Tibial artery (tissue), 4 donors: Measurements from ENCODE around the gene PRSS16.
"Not testable (repeated sequence)": the region's sequence is repeated elsewhere in the genome, so short reads cannot be mapped to it uniquely, and the experiment has no call there.

Source experiments
- DNase-seq, 2 donors: peaks; one replicate each; pipeline ENCODE4 v3.0.0-alpha.2; 2019
- H3K27ac ChIP-seq, 2 donors: fragments of 200-600 bp; sonication (generic) in 1 of 2; 1 replicate in 1 of 2; 2 replicates in 1 of 2; pipeline ENCODE4 v1.5.1; 2018 to 2019; ENCODE audit warnings: mild to moderate bottlenecking in 1 of 2
- H3K27me3 ChIP-seq, 2 donors: fragments of 200-600 bp; sonication (generic) in 1 of 2; one replicate each; pipeline versions ENCODE4 v1.5.1 to v1.6.0; 2016 to 2019
- H3K36me3 ChIP-seq, 3 donors: fragments of 200-600 bp; sonication (generic) in 2 of 3; one replicate each; pipeline ENCODE4 v1.5.1; 2016 to 2019; ENCODE audit warnings: mild to moderate bottlenecking in 2 of 3
- H3K4me1 ChIP-seq, 4 donors: fragments of 200-600 bp; sonication (generic) in 2 of 4; 1 replicate in 3 of 4; 2 replicates in 1 of 4; pipeline ENCODE4 v1.5.1; 2016 to 2019
- H3K4me3 ChIP-seq, 2 donors: fragments of 200-600 bp; sonication (generic) in 1 of 2; 1 replicate in 1 of 2; 2 replicates in 1 of 2; pipeline ENCODE4 v1.5.1; 2018 to 2019; ENCODE audit warnings: mild to moderate bottlenecking in 2 of 2
- H3K9me3 ChIP-seq, 3 donors: fragments of 200-600 bp; sonication (generic) in 1 of 3; one replicate each; pipeline ENCODE4 v1.5.1; 2016 to 2019
- intact Hi-C: fragments of 100-400 bp; cut with DNase I; formaldehyde crosslinking; loops from one replicate; pipeline ENCODE4 v1.15.0; 2023; ENCODE audit warnings: low total_unique reads
- TF ChIP-seq, protein P1 (sequence below), 2 experiments: fragments of 200-600 bp in 1 of 2; fragments of 450-650 bp in 1 of 2; IDR thresholded peaks; one replicate each; pipeline ENCODE4 v1.5.1; 2017 to 2019; ENCODE audit warnings: antibody characterized with exemption in 2 of 2, mild to moderate bottlenecking in 1 of 2, moderate library complexity in 1 of 2

The PRSS16 gene

DNA sequence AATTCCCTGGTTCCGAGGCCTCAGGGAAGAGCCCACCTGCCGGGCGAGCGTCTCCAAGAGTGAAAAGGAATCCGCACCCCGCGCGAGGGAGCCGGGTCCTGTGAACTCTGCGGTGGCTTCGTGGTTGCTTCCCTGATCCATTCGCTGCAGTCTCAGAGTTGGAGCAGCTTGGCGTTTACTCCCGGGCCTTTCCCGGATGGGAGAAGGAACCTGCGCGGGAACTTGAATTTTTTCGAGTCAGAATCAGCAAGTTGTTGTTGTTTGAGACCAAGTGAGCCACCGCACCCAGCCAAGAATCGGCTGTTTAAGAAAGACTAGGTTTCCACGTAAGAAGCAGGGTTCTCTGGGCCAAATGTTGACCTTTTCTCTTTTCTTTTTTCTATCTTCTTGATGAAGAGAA, 12.9 kb downstream of the PRSS16 start:
- TF ChIP-seq, protein P1, sequence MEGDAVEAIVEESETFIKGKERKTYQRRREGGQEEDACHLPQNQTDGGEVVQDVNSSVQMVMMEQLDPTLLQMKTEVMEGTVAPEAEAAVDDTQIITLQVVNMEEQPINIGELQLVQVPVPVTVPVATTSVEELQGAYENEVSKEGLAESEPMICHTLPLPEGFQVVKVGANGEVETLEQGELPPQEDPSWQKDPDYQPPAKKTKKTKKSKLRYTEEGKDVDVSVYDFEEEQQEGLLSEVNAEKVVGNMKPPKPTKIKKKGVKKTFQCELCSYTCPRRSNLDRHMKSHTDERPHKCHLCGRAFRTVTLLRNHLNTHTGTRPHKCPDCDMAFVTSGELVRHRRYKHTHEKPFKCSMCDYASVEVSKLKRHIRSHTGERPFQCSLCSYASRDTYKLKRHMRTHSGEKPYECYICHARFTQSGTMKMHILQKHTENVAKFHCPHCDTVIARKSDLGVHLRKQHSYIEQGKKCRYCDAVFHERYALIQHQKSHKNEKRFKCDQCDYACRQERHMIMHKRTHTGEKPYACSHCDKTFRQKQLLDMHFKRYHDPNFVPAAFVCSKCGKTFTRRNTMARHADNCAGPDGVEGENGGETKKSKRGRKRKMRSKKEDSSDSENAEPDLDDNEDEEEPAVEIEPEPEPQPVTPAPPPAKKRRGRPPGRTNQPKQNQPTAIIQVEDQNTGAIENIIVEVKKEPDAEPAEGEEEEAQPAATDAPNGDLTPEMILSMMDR (IDR thresholded peaks at IDR 0.05) = no peak
- intact Hi-C loops = no loop called here
- H3K27me3 ChIP-seq = peaks cover 0 to 56% of the 10 kb centered on the region in 2 donors

DNA sequence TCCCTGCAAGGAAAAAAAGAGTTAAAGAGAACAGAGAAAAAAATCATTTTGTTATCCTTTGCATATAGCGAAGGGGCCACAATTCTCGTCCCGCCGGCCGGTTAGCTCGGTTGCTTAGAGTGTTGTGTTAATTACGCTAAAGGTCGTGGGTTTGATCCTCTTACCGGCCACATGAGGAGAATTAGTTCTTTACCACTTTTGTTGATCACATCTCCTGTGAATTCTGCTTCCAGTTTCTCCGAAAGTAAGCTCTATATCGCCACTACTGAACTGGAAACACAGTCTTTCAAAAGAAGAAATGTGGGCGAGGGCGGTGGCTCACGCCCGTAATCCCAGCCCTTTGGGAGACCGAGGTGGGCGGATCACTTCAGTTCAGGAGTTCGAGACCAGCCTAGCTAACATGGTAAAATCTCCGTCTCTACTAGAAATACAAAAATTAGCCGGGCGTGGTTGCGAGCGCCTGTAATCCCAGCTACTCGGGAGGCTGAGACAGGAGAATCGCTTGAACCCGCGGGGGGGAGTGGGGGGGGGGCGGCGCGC, 13.4 kb downstream of the PRSS16 start:
- H3K27me3 ChIP-seq = peaks cover 0 to 55% of the 10 kb centered on the region in 2 donors
- no peaks in the 10 kb centered on the region for H3K36me3 ChIP-seq
- no peak overlapping the region for H3K27ac ChIP-seq
- TF ChIP-seq, protein P1 (IDR thresholded peaks at IDR 0.05) = no peak
- no peak for DNase-seq
- H3K4me3 ChIP-seq = no peak overlapping the region
- no peaks in the 10 kb centered on the region for H3K4me1 ChIP-seq
- no peaks in the 10 kb centered on the region for H3K9me3 ChIP-seq
- intact Hi-C loops = no loop called here

More for the DNA sequence above, 12.9 kb downstream of the PRSS16 start:
- Histone ChIP-seq H3K9me3 (no peaks in the 10 kb centered on the region), H3K4me3 (no peak overlapping the region), H3K27ac (no peak overlapping the region), H3K36me3 (no peaks in the 10 kb centered on the region), H3K4me1 (no peaks in the 10 kb centered on the region)
- DNase-seq = no peak

DNA sequence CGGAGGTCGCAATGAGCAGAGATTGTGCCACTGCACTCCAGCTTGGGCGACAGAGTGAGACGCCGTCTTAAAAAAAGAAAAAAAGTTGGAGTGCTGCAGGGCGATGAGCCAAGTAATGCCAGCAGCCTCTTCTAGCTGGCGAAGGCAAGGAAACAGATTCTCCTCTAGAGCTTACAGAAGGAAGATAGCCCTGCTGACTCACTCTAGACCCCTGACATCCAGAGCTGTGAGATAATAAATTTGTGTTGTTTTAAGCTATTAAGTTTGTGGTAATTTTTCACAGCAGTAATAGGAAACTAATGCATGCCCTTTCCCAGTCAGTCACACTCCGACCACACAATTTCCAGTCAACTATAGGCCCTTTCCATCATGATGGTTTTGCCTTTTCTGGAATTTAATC, 16.4 kb downstream of the PRSS16 start:
- DNase-seq = no peak
- H3K36me3 ChIP-seq = no peaks in the 10 kb centered on the region
- TF ChIP-seq, protein P1 (IDR thresholded peaks at IDR 0.05) = no peak
- intact Hi-C loops = no loop called here
- no peaks in the 10 kb centered on the region for H3K9me3 ChIP-seq
- H3K4me1 ChIP-seq = no peaks in the 10 kb centered on the region
- H3K4me3 ChIP-seq = no peak overlapping the region
- H3K27ac ChIP-seq = no peak overlapping the region
- H3K27me3 ChIP-seq = peaks cover 0 to 54% of the 10 kb centered on the region in 2 donors

DNA sequence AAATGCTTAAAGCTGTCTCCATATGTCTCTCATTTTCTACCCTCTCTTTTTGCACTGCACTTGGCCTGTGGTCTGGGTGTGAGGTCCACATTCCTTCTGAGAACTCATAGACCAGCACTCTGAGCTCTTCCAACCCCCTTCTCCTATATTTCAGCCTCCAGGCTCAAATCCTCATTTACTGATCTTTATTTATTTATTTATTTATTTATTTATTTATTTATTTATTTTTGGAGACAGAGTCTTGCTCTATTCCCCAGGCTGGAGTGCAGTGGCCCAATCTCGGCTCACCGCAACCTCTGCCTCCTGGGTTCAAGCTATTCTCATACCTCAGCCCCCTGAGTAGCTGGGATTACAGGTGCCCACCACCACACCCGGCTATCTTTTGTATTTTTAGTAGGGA, 19.5 kb downstream of the PRSS16 start:
- H3K36me3 ChIP-seq, H3K9me3 ChIP-seq, DNase-seq, intact Hi-C loops, H3K4me1 ChIP-seq, H3K4me3 ChIP-seq, H3K27ac ChIP-seq: not testable (repeated sequence)
- H3K27me3 ChIP-seq = peaks cover 0 to 39% of the 10 kb centered on the region in 2 donors

DNA sequence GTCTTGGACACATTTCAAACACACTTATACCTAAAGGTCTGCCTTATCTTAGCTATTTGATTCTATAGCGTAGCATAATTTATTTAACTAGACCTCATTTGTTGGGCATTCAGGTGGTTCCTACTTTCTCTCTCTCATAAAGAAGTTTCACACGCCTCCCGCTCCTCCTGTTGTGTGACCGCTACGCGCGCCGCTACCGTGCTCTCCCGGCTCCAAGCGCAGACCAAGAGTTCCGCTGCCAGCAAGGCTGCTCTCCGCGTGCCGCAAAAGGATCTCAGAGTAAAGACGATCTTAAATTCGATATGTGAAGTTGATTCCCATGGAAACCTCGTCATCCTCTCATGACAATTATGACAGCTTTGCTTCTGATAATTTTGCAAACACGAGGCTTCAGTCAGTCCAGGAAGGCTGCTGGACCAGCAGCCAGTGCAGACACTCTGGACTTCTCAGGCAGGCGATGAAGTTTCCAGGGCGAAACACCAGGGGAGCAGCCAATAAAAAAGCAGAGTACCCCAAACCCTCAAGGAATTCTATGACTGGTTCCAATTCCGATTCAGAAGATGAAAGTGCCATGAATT, 20.4 kb downstream of the PRSS16 start:
- Histone ChIP-seq H3K27ac (no peak overlapping the region), H3K27me3 (peaks cover 0 to 44% of the 10 kb centered on the region in 2 donors), H3K4me1 (no peaks in the 10 kb centered on the region), H3K36me3 (no peaks in the 10 kb centered on the region), H3K9me3 (no peaks in the 10 kb centered on the region), H3K4me3 (no peak overlapping the region)
- TF ChIP-seq, protein P1 (IDR thresholded peaks at IDR 0.05) = no peak
- DNase-seq = no peak
- intact Hi-C loops = no loop called here

DNA sequence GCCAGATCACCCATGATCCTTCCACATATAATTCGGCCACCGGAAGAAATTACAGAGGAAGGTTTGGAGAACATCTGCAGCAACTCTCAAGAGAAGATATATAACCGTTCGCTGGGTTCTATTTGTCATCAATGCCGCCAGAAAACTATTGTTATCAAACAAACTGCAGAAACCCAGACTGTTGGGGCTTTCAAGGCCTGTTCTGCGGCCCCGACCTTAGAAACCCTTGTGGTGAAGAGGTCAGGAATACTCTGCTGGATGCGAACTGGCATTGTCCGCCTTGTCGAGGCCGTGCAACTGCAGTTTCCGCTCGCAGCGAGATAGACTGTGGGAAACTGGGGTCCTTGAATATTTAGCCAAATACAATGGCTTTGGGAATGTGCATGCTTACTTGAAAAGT, 21.3 kb downstream of the PRSS16 start:
- Histone ChIP-seq H3K27ac (no peak overlapping the region), H3K36me3 (no peaks in the 10 kb centered on the region), H3K4me1 (no peaks in the 10 kb centered on the region), H3K9me3 (no peaks in the 10 kb centered on the region), H3K4me3 (no peak overlapping the region), H3K27me3 (peaks cover 0 to 48% of the 10 kb centered on the region in 2 donors)
- DNase-seq = no peak
- TF ChIP-seq, protein P1 (IDR thresholded peaks at IDR 0.05) = no peak
- intact Hi-C loops = no loop called here
